Epidermal melanocyte (primary cell): Measurements from ENCODE around the gene NRN1.
"Not testable (repeated sequence)": the region's sequence is repeated elsewhere in the genome, so short reads cannot be mapped to it uniquely, and the experiment has no call there.

Experiments used
- DNase-seq: peaks from one replicate; pipeline ENCODE4 v3.0.0; 2011; ENCODE audit warnings: low spot score; ENCODE audit not compliant: insufficient read length

Gene NRN1

GRCh38 chr6:6006428-6007365 lies at the start of gene NRN1:
NRN1 (minus strand) TSS chr6:6006925; CDS start chr6:6006749, 176 bp downstream.
- DNase-seq: no peak

GRCh38 chr6:6052216-6052615 lies 45.5 kb upstream of the NRN1 start:
- no peak for DNase-seq

GRCh38 chr6:6046716-6047115 lies 40.0 kb upstream of the NRN1 start:
- no peak for DNase-seq

GRCh38 chr6:6039946-6040509 lies 33.3 kb upstream of the NRN1 start:
- no peak for DNase-seq

GRCh38 chr6:6037179-6037578 lies 30.5 kb upstream of the NRN1 start:
- DNase-seq: no peak

GRCh38 chr6:6033858-6034257 lies 27.1 kb upstream of the NRN1 start:
- no peak for DNase-seq

- DNase-seq: no peak
Measured at GRCh38 chr6:6026513-6027205, 19.9 kb upstream of the NRN1 start.

GRCh38 chr6:6025736-6026135 lies 19.0 kb upstream of the NRN1 start:
- no peak for DNase-seq

GRCh38 chr6:6024220-6024619 lies 17.5 kb upstream of the NRN1 start:
- DNase-seq: no peak

GRCh38 chr6:6022841-6023240 lies 16.1 kb upstream of the NRN1 start:
- not testable (repeated sequence) for DNase-seq

- DNase-seq: no peak
Measured at GRCh38 chr6:6008648-6009421, 2.1 kb upstream of the NRN1 start.

- no peak for DNase-seq
Measured at GRCh38 chr6:6008089-6008647, 1.4 kb upstream of the NRN1 start.

GRCh38 chr6:6007366-6008088 lies 802 bp upstream of the NRN1 start:
- no peak for DNase-seq

- DNase-seq: no peak
Measured at GRCh38 chr6:6006006-6006427, 708 bp downstream of the NRN1 start.

- DNase-seq: no peak
Measured at GRCh38 chr6:6005051-6006005, 1.4 kb downstream of the NRN1 start.

- DNase-seq: no peak
Measured at GRCh38 chr6:6004390-6004995, 2.2 kb downstream of the NRN1 start.

GRCh38 chr6:6003621-6004366 lies 2.9 kb downstream of the NRN1 start:
- no peak for DNase-seq
